HEK293 (cell line): Measurements from ENCODE around the gene SURF2.

Experiments used
- CTCF ChIA-PET: fragments of 350-600 bp; formaldehyde crosslinking; extraction: SDS; loops from one replicate; lab custom pipeline; 2021; ENCODE audit warnings: antibody characterized with exemption; lab: Yijun Ruan, JAX
- POLR2A ChIA-PET: fragments of 300-600 bp; formaldehyde crosslinking; extraction: SDS; loops from one replicate; lab custom pipeline; 2020; ENCODE audit warnings: antibody characterized with exemption, inconsistent platforms; lab: Yijun Ruan, JAX
- H3K27ac ChIP-seq: fragments of 200-500 bp; sonication (Bioruptor generic); 2 replicates; pipeline ENCODE4 v1.5.1; 2014; ENCODE audit warnings: low read depth, low read length, control low read depth, inconsistent platforms; ENCODE audit errors: extremely low read depth
- H3K36me3 ChIP-seq, 2 experiments: fragments of 200-500 bp in 1 of 2; sonication (Bioruptor generic) in 1 of 2; 1 replicate in 1 of 2; 2 replicates in 1 of 2; pipeline ENCODE4 v1.5.1; 2014 to 2017; ENCODE audit warnings: inconsistent platforms in 2 of 2, low read length in 2 of 2; ENCODE audit not compliant: control insufficient read depth in 2 of 2, insufficient read depth in 1 of 2
- H3K4me1 ChIP-seq: fragments of 200-500 bp; sonication (Bioruptor generic); 2 replicates; pipeline ENCODE4 v1.5.1; 2014; ENCODE audit warnings: mild to moderate bottlenecking, low read length, inconsistent platforms; ENCODE audit not compliant: control insufficient read depth, insufficient read depth
- H3K4me3 ChIP-seq: 2 replicates; pipeline ENCODE4 v1.5.1; 2011; ENCODE audit warnings: low read depth, mild to moderate bottlenecking, control low read depth, low read length, moderate library complexity
- H3K9me3 ChIP-seq: fragments of 200-500 bp; sonication (Bioruptor generic); 2 replicates; pipeline ENCODE4 v1.5.1; 2014; ENCODE audit warnings: low read depth, low read length, inconsistent platforms; ENCODE audit not compliant: control insufficient read depth, insufficient read depth
- BCL11A ChIP-seq: fragments of 450-650 bp; formaldehyde crosslinking; IDR thresholded peaks from 2 replicates; pipeline ENCODE4 v1.5.1; 2016; ENCODE audit warnings: low read depth, missing biosample characterization, missing genetic modification characterization
- GLI4 ChIP-seq: fragments of 450-650 bp; formaldehyde crosslinking; IDR thresholded peaks from 2 replicates; pipeline ENCODE4 v1.5.1; 2016; ENCODE audit warnings: missing biosample characterization, missing genetic modification characterization
- PATZ1 ChIP-seq: fragments of 450-650 bp; formaldehyde crosslinking; IDR thresholded peaks from 2 replicates; pipeline ENCODE4 v1.5.1; 2016; ENCODE audit warnings: missing biosample characterization, missing genetic modification characterization
- ZBTB10 ChIP-seq: fragments of 450-650 bp; formaldehyde crosslinking; IDR thresholded peaks from 2 replicates; pipeline ENCODE4 v1.5.1; 2016; ENCODE audit warnings: missing biosample characterization, missing genetic modification characterization
- ZFP37 ChIP-seq: fragments of 450-650 bp; formaldehyde crosslinking; IDR thresholded peaks from 2 replicates; pipeline ENCODE4 v1.5.1; 2016; ENCODE audit warnings: missing biosample characterization, missing genetic modification characterization
- ZFP69B ChIP-seq: fragments of 450-650 bp; formaldehyde crosslinking; IDR thresholded peaks from 2 replicates; pipeline ENCODE4 v1.5.1; 2016; ENCODE audit warnings: missing biosample characterization, missing genetic modification characterization
- ZNF202 ChIP-seq: fragments of 450-650 bp; formaldehyde crosslinking; IDR thresholded peaks from 2 replicates; pipeline ENCODE4 v1.5.1; 2016; ENCODE audit warnings: missing biosample characterization, missing genetic modification characterization, borderline replicate concordance
- ZNF211 ChIP-seq: fragments of 450-650 bp; formaldehyde crosslinking; IDR thresholded peaks from 2 replicates; pipeline ENCODE4 v1.5.1; 2016; ENCODE audit warnings: low read depth, missing biosample characterization, missing genetic modification characterization
- ZNF248 ChIP-seq: fragments of 450-650 bp; formaldehyde crosslinking; IDR thresholded peaks from 2 replicates; pipeline ENCODE4 v1.5.1; 2017; ENCODE audit warnings: missing biosample characterization, missing genetic modification characterization
- ZNF350 ChIP-seq: fragments of 450-650 bp; formaldehyde crosslinking; IDR thresholded peaks from 2 replicates; pipeline ENCODE4 v1.5.0; 2017; ENCODE audit warnings: missing biosample characterization, mild to moderate bottlenecking, missing genetic modification characterization
- ZNF473 ChIP-seq: fragments of 450-650 bp; formaldehyde crosslinking; IDR thresholded peaks from 2 replicates; pipeline ENCODE4 v1.5.1; 2017; ENCODE audit warnings: missing biosample characterization, missing genetic modification characterization
- ZNF514 ChIP-seq: fragments of 450-650 bp; formaldehyde crosslinking; IDR thresholded peaks from 2 replicates; pipeline ENCODE4 v1.5.1; 2016; ENCODE audit warnings: missing biosample characterization, missing genetic modification characterization
- ZNF621 ChIP-seq: fragments of 450-650 bp; formaldehyde crosslinking; IDR thresholded peaks from 2 replicates; pipeline ENCODE4 v1.5.1; 2017; ENCODE audit warnings: missing biosample characterization, missing genetic modification characterization
- ZNF624 ChIP-seq: fragments of 450-650 bp; formaldehyde crosslinking; IDR thresholded peaks from 2 replicates; pipeline ENCODE4 v1.5.1; 2017; ENCODE audit warnings: missing biosample characterization, missing genetic modification characterization
- ZNF658 ChIP-seq: fragments of 450-650 bp; formaldehyde crosslinking; IDR thresholded peaks from 2 replicates; pipeline ENCODE4; 2016; ENCODE audit warnings: missing biosample characterization, missing genetic modification characterization
- ZNF830 ChIP-seq: fragments of 450-650 bp; IDR thresholded peaks from 2 replicates; pipeline ENCODE4 v1.5.0; 2018; ENCODE audit warnings: missing biosample characterization, missing genetic modification characterization, low read depth, mild to moderate bottlenecking, moderate library complexity
- TF ChIP-seq, protein P1 (sequence below): fragments of 450-650 bp; formaldehyde crosslinking; IDR thresholded peaks from 2 replicates; pipeline ENCODE4 v1.5.1; 2016; ENCODE audit warnings: missing biosample characterization, missing genetic modification characterization
- TF ChIP-seq, protein P2 (sequence below): fragments of 450-650 bp; formaldehyde crosslinking; IDR thresholded peaks from 2 replicates; pipeline ENCODE4 v1.5.1; 2016; ENCODE audit warnings: missing biosample characterization, missing genetic modification characterization
- TF ChIP-seq, protein P3 (sequence below): fragments of 450-650 bp; formaldehyde crosslinking; IDR thresholded peaks from 2 replicates; pipeline ENCODE4 v1.5.0; 2017; ENCODE audit warnings: missing biosample characterization, missing genetic modification characterization, borderline replicate concordance

Gene SURF2

GRCh38 chr9:133379153-133380086, 23.1 kb downstream of the SURF2 start (continued):
- TF ChIP-seq, protein P1, sequence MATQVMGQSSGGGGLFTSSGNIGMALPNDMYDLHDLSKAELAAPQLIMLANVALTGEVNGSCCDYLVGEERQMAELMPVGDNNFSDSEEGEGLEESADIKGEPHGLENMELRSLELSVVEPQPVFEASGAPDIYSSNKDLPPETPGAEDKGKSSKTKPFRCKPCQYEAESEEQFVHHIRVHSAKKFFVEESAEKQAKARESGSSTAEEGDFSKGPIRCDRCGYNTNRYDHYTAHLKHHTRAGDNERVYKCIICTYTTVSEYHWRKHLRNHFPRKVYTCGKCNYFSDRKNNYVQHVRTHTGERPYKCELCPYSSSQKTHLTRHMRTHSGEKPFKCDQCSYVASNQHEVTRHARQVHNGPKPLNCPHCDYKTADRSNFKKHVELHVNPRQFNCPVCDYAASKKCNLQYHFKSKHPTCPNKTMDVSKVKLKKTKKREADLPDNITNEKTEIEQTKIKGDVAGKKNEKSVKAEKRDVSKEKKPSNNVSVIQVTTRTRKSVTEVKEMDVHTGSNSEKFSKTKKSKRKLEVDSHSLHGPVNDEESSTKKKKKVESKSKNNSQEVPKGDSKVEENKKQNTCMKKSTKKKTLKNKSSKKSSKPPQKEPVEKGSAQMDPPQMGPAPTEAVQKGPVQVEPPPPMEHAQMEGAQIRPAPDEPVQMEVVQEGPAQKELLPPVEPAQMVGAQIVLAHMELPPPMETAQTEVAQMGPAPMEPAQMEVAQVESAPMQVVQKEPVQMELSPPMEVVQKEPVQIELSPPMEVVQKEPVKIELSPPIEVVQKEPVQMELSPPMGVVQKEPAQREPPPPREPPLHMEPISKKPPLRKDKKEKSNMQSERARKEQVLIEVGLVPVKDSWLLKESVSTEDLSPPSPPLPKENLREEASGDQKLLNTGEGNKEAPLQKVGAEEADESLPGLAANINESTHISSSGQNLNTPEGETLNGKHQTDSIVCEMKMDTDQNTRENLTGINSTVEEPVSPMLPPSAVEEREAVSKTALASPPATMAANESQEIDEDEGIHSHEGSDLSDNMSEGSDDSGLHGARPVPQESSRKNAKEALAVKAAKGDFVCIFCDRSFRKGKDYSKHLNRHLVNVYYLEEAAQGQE, result no peak
- TF ChIP-seq PATZ1 (tag by site-specific recombination) (no peak), ZNF202 (no peak), ZNF624 (tag by site-specific recombination) (no peak), ZFP69B (tag by site-specific recombination) (no peak), ZFP37 (tag by site-specific recombination) (no peak)

DNA sequence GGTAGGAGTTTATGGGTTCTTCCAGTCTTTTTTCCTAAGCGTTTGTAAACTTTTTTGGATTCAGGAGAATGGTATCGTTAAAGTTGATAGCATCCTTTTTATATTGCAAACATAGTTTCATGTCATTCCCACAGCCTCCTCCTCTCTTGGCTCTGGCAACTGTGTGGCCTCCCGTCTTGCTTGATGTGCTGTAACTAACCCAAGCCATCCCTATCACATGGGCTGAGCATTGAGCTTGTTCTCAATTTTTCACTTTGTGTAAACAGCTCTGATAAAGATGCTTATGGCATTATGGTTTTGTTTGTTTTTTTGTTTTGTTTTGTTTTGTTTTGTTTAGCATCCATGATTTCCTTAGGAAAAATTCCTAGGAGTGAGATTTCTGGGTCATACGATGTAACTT, 24.4 kb downstream of the SURF2 start:
- H3K4me1 ChIP-seq, result peaks cover 5% of the 10 kb centered on the region
- ChIA-PET POLR2A (interaction anchor here (0.7 to 1.0 kb wide), 2 partner anchors 15 to 27 kb away, joined by 3 read pairs; no protein-coding TSS in a partner anchor), CTCF (interaction anchor here (0.8 to 1.6 kb wide), 3 partner anchors 17 to 195 kb away, joined by 3 to 6 read pairs (median 5); no protein-coding TSS in a partner anchor)
- no peaks in the 10 kb centered on the region for H3K9me3 ChIP-seq
- H3K27ac ChIP-seq, result no peak overlapping the region
- H3K36me3 ChIP-seq, result no peaks in the 10 kb centered on the region
- TF ChIP-seq ZNF211 (no peak), GLI4 (tag by site-specific recombination) (no peak), ZNF514 (no peak)
- TF ChIP-seq, protein P2, sequence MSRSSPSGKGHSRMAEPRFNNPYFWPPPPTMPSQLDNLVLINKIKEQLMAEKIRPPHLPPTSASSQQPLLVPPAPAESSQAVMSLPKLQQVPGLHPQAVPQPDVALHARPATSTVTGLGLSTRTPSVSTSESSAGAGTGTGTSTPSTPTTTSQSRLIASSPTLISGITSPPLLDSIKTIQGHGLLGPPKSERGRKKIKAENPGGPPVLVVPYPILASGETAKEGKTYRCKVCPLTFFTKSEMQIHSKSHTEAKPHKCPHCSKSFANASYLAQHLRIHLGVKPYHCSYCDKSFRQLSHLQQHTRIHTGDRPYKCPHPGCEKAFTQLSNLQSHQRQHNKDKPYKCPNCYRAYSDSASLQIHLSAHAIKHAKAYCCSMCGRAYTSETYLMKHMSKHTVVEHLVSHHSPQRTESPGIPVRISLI (tag by site-specific recombination), result 0 out of 2 replicates have a peak, but pooled peaks have one; percentile 23
- no peak overlapping the region for H3K4me3 ChIP-seq

- H3K4me1 ChIP-seq, result peaks cover 5% of the 10 kb centered on the region
- ChIA-PET POLR2A (no interaction called here), CTCF (no interaction called here)
- H3K9me3 ChIP-seq, result no peaks in the 10 kb centered on the region
- no peaks in the 10 kb centered on the region for H3K36me3 ChIP-seq
- H3K4me3 ChIP-seq, result no peak overlapping the region
- H3K27ac ChIP-seq, result no peak overlapping the region
- peak; percentile 25; the same call in 1 of the 2 replicates for TF ChIP-seq ZNF473 (tag by site-specific recombination)
- 0 out of 2 replicates have a peak, but pooled peaks have one; percentile 19 for TF ChIP-seq ZBTB10 (tag by site-specific recombination)
- TF ChIP-seq ZNF658 (tag by site-specific recombination), result 0 out of 2 replicates have a peak, but pooled peaks have one; percentile 58
- no peak for TF ChIP-seq BCL11A
- TF ChIP-seq ZNF621, result peak; percentile 59; the same call in 1 of the 2 replicates
- TF ChIP-seq, protein P3, sequence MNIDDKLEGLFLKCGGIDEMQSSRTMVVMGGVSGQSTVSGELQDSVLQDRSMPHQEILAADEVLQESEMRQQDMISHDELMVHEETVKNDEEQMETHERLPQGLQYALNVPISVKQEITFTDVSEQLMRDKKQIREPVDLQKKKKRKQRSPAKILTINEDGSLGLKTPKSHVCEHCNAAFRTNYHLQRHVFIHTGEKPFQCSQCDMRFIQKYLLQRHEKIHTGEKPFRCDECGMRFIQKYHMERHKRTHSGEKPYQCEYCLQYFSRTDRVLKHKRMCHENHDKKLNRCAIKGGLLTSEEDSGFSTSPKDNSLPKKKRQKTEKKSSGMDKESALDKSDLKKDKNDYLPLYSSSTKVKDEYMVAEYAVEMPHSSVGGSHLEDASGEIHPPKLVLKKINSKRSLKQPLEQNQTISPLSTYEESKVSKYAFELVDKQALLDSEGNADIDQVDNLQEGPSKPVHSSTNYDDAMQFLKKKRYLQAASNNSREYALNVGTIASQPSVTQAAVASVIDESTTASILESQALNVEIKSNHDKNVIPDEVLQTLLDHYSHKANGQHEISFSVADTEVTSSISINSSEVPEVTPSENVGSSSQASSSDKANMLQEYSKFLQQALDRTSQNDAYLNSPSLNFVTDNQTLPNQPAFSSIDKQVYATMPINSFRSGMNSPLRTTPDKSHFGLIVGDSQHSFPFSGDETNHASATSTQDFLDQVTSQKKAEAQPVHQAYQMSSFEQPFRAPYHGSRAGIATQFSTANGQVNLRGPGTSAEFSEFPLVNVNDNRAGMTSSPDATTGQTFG, result 0 out of 2 replicates have a peak, but pooled peaks have one; percentile 34
- no peak for TF ChIP-seq ZNF830 (tag by site-specific recombination)
- TF ChIP-seq ZNF248 (tag by site-specific recombination), result peak; percentile 71; the same call in 1 of the 2 replicates
- no peak for TF ChIP-seq ZNF350 (tag by site-specific recombination)
These were observed 26.3 kb downstream of the SURF2 start for GRCh38 chr9:133382507-133383141.
